Breast epithelium (tissue), 4 donors: ENCODE data around the gene KCNIP4. TPM values are rescaled to one million over a fixed set of nuclear protein-coding genes. Genes with fewer than 3 reads are reported as not detected.

Experiments
- DNase-seq, 2 donors: peaks; one replicate each; pipeline ENCODE4 v3.0.0-alpha.2; 2019; ENCODE audit warnings: low spot score in 2 of 2
- H3K27ac ChIP-seq, 2 donors: fragments of 200-600 bp; sonication (generic) in 1 of 2; one replicate each; pipeline ENCODE4 v1.5.1; 2016 to 2019; ENCODE audit warnings: mild to moderate bottlenecking in 1 of 2
- H3K27me3 ChIP-seq, 2 donors: fragments of 200-600 bp; sonication (generic) in 1 of 2; one replicate each; pipeline versions ENCODE4 v1.5.1 to v1.6.0; 2017 to 2019; ENCODE audit warnings: control low read depth in 1 of 2, mild to moderate bottlenecking in 1 of 2
- H3K36me3 ChIP-seq: fragments of 200-600 bp; one replicate; pipeline ENCODE4 v1.5.1; 2019
- H3K4me1 ChIP-seq, 2 donors: fragments of 200-600 bp; sonication (generic); one replicate each; pipeline ENCODE4 v1.5.1; 2016 to 2019; ENCODE audit warnings: control low read depth in 1 of 2
- H3K4me3 ChIP-seq, 3 donors: fragments of 200-600 bp; sonication (generic); 1 replicate in 2 of 3; 2 replicates in 1 of 3; pipeline ENCODE4 v1.5.1; 2016 to 2019; ENCODE audit warnings: mild to moderate bottlenecking in 3 of 3, moderate library complexity in 2 of 3
- H3K9me3 ChIP-seq, 2 donors: fragments of 200-600 bp; sonication (generic) in 1 of 2; one replicate each; pipeline ENCODE4 v1.5.1; 2016 to 2019; ENCODE audit warnings: control low read depth in 1 of 2
- CTCF ChIP-seq, 3 donors: fragments of 450-650 bp; IDR thresholded peaks; one replicate each; pipeline ENCODE4 v1.5.1; 2016 to 2017; ENCODE audit warnings: antibody characterized with exemption in 3 of 3, mild to moderate bottlenecking in 3 of 3, moderate library complexity in 3 of 3
- POLR2A ChIP-seq: fragments of 450-650 bp; IDR thresholded peaks from one replicate; pipeline ENCODE4 v1.6.1; 2016; ENCODE audit warnings: antibody characterized with exemption, mild to moderate bottlenecking, moderate library complexity
- POLR2AphosphoS5 ChIP-seq, 3 donors: sonication (generic); formaldehyde crosslinking; IDR thresholded peaks; one replicate each; pipeline ENCODE4 v1.6.1; 2017; ENCODE audit warnings: antibody characterized with exemption in 3 of 3
- intact Hi-C: fragments of 100-400 bp; cut with DNase I; formaldehyde crosslinking; loops from one replicate; pipeline ENCODE4 v1.15.1; 2023; ENCODE audit warnings: low total_unique reads
- total RNA-seq, 3 donors: library from RNA; depleted of rRNA; stranded (reverse); fragments of >200 nt; gene quantifications; one replicate each; pipeline ENCODE4 v1.1.0, GENCODE V29; 2016

Gene KCNIP4
- total RNA-seq, 3 donors from 2014 or later = 0.44 to 0.66 TPM; not detected in 1

- DNase-seq = no peak
- peaks cover 4% of the 10 kb centered on the region for H3K36me3 ChIP-seq
- intact Hi-C loops = no loop called here
- H3K4me3 ChIP-seq = no peak overlapping the region
- no peaks in the 10 kb centered on the region for H3K27me3 ChIP-seq
- TF ChIP-seq POLR2AphosphoS5 (IDR thresholded peaks at IDR 0.05) (no peak), CTCF (IDR thresholded peaks at IDR 0.05) (no peak)
- H3K4me1 ChIP-seq = no peaks in the 10 kb centered on the region
- H3K27ac ChIP-seq = no peak overlapping the region
- H3K9me3 ChIP-seq = peaks cover 0 to 12% of the 10 kb centered on the region in 2 donors
These were observed 1057.8 kb downstream of the KCNIP4 start for GRCh38 chr4:20890761-20891160.

GRCh38 chr4:20889901-20890300 is 1058.7 kb downstream of the KCNIP4 start:
- intact Hi-C loops = no loop called here
- Histone ChIP-seq H3K4me3 (no peak overlapping the region), H3K9me3 (peaks cover 0 to 12% of the 10 kb centered on the region in 2 donors), H3K27ac (no peak overlapping the region), H3K27me3 (no peaks in the 10 kb centered on the region), H3K4me1 (no peaks in the 10 kb centered on the region), H3K36me3 (peaks cover 4% of the 10 kb centered on the region)
- DNase-seq = no peak
- TF ChIP-seq POLR2AphosphoS5 (IDR thresholded peaks at IDR 0.05) (no peak), POLR2A (no peak)

- DNase-seq = no peak
- H3K27me3 ChIP-seq = no peaks in the 10 kb centered on the region
- H3K4me1 ChIP-seq = no peaks in the 10 kb centered on the region
- no peak overlapping the region for H3K27ac ChIP-seq
- H3K36me3 ChIP-seq = peaks cover 4% of the 10 kb centered on the region
- TF ChIP-seq POLR2A (no peak), CTCF (IDR thresholded peaks at IDR 0.05) (no peak), POLR2AphosphoS5 (IDR thresholded peaks at IDR 0.05) (no peak)
- intact Hi-C loops = no loop called here
- no peak overlapping the region for H3K4me3 ChIP-seq
- peaks cover 0 to 12% of the 10 kb centered on the region in 2 donors for H3K9me3 ChIP-seq
These were observed 1064.9 kb downstream of the KCNIP4 start for GRCh38 chr4:20883677-20884076.

- H3K27me3 ChIP-seq = no peaks in the 10 kb centered on the region
- peaks cover 0 to 12% of the 10 kb centered on the region in 2 donors for H3K9me3 ChIP-seq
- H3K27ac ChIP-seq = no peak overlapping the region
- H3K4me3 ChIP-seq = no peak overlapping the region
- DNase-seq = no peak
- H3K4me1 ChIP-seq = no peaks in the 10 kb centered on the region
- intact Hi-C loops = no loop called here
- peaks cover 4% of the 10 kb centered on the region for H3K36me3 ChIP-seq
- TF ChIP-seq CTCF (IDR thresholded peaks at IDR 0.05) (no peak), POLR2AphosphoS5 (IDR thresholded peaks at IDR 0.05) (no peak)
These were observed 1065.3 kb downstream of the KCNIP4 start for GRCh38 chr4:20883231-20883630.

GRCh38 chr4:20882500-20882899 is 1066.1 kb downstream of the KCNIP4 start:
- intact Hi-C loops = no loop called here
- H3K36me3 ChIP-seq = no peaks in the 10 kb centered on the region
- H3K27ac ChIP-seq = no peak overlapping the region
- no peak overlapping the region for H3K4me3 ChIP-seq
- no peaks in the 10 kb centered on the region for H3K4me1 ChIP-seq
- TF ChIP-seq POLR2A = no peak
- TF ChIP-seq POLR2AphosphoS5 (IDR thresholded peaks at IDR 0.05) = no peak
- no peak for TF ChIP-seq CTCF (IDR thresholded peaks at IDR 0.05)
- no peaks in the 10 kb centered on the region for H3K27me3 ChIP-seq
- H3K9me3 ChIP-seq = peaks cover 0 to 12% of the 10 kb centered on the region in 2 donors
- DNase-seq = no peak

GRCh38 chr4:20881658-20882057 is 1066.9 kb downstream of the KCNIP4 start:
- Histone ChIP-seq H3K4me1 (no peaks in the 10 kb centered on the region), H3K4me3 (no peak overlapping the region), H3K36me3 (no peaks in the 10 kb centered on the region), H3K27me3 (no peaks in the 10 kb centered on the region), H3K9me3 (peaks cover 0 to 5% of the 10 kb centered on the region in 2 donors), H3K27ac (no peak overlapping the region)
- intact Hi-C loops = no loop called here
- no peak for TF ChIP-seq POLR2AphosphoS5 (IDR thresholded peaks at IDR 0.05)
- no peak for TF ChIP-seq POLR2A
- TF ChIP-seq CTCF (IDR thresholded peaks at IDR 0.05) = no peak
- no peak for DNase-seq
